Measurements from ENCODE around the gene GRK4.

Gene GRK4

GRCh38 chr4:3011456-3012220 lies 48.3 kb downstream of the GRK4 start:
- no peak for DNase-seq (ENCODE audit: low read depth in 2 of 2)

- DNase-seq (ENCODE audit: low read depth in 2 of 2) = no peak
These were observed 50.0 kb downstream of the GRK4 start for GRCh38 chr4:3013323-3013722.

DNA sequence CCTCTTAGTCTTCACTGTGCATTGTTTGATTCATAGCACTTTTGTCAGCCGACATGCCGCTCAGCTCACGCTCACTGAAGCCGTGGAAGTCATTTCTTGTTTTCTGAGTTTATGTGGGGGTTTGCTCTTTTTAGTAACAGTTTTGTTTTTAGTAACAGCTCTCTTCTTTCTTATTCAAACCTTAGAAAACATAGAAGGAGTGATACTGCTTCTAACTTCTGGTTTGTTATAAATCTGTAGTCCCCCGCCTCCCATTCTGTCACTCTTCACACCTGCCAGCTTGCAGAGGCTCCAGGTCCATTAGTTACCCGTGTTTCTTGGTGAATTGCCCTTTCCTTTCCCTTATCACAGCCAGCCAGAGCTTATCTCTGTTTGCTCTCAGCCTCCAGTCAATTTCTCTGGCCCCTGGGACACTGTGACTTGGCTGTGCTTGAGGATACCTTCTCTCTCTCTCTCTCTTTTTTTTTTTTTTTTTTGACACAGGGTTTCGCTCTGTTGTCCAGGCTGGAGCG lies 50.5 kb downstream of the GRK4 start:
- no peak for DNase-seq (ENCODE audit: low read depth in 2 of 2)

DNA sequence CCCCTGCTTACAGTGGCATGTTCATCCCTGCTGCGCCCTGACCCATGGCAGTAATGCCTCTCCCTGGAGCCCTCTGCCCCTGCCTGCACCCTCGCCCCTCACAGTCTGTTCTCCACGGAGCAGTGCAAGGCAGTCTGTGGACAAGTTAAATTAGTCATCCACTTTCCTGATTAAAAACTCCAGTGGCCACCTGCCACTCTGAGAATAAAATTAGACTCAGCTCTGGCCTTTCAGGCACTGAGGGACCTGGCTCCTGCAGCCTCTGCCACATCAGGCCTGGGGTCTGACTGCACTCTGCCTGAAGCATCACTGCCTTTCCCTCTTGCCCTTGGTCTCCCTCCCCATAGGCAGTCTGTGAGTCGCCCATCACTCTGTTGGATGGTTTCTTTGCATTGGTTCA lies 53.6 kb downstream of the GRK4 start:
- DNase-seq (ENCODE audit: low read depth in 2 of 2) = no peak

DNA sequence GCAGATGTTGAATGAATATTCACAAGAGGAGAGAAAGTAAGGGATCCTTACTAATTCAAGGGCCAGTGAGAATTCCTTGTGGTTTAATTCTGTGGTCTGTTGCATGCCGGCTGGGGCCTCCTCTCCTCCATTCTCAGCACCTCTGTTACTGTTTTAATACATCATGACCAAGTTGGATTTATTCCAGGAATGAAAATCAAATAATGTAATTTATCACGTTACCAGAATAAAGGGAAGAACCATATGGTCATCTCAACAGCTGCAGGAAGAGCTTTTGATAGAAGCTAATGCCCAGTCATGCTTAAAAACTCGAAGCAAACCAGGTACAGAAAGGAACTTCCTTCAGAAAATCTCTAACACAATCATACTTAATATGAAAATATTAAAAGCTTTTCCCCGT lies 54.1 kb downstream of the GRK4 start:
- DNase-seq (ENCODE audit: low read depth in 2 of 2) = no peak

DNA sequence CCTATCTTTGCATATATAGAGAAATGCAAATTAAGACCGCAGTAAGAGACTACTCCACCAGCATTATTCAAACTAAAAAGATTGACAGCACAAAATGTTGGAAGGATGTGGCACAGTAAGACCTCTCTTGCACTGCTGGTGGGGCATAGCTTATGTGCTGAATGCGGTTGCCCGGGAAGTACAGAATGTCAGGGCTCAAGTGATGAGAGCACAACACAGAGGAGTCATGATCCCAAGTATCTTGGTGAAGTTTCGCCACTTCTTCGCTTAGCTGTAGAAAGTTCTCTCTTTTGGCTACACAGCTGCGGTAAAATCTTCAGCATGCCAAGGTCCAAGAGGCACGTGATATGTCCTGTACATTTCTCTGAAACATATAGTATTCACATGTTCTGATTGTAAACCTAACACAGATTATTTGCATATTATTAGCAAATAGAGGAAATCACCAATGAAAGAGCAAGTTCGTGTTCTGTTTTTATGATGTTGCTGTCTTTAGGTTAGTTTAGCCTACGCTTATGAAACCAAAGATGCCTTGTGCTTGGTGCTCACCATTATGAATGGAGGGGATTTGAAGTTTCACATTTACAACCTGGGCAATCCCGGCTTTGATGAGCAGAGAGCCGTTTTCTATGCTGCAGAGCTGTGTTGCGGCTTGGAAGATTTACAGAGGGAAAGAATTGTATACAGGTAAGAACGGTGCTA lies 55.9 kb downstream of the GRK4 start:
- no peak for DNase-seq (ENCODE audit: low read depth in 2 of 2)

DNA sequence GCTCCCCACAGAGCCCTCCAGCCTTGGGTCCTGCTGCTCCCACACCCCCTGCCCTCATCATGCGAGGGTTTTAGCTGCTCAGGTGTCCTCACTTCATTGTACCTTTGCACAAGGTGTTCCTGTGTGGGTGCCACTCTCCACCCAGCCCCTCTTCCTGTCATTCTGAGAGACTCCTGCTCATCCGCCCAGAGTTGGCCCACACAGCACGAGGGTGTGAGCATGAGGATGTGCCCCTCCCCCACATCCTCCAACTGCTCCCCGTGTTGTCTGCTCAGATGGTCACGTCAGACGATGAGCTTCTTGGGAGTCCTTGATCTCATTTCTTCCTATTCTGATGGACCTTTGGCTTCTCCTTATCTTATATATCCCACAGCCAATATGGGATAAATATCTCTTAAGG lies 57.8 kb downstream of the GRK4 start:
- DNase-seq (ENCODE audit: low read depth in 2 of 2) = no peak

- DNase-seq (ENCODE audit: low read depth in 2 of 2) = no peak
These were observed 58.3 kb downstream of the GRK4 start for GRCh38 chr4:3021627-3022026.

- no peak for DNase-seq (ENCODE audit: low read depth in 2 of 2)
These were observed 58.7 kb downstream of the GRK4 start for GRCh38 chr4:3022112-3022511.

- no peak for DNase-seq (ENCODE audit: low read depth in 2 of 2)
These were observed 59.3 kb downstream of the GRK4 start for GRCh38 chr4:3022651-3023050.

- no peak for DNase-seq (ENCODE audit: low read depth in 2 of 2)
These were observed 62.5 kb downstream of the GRK4 start for GRCh38 chr4:3025881-3026280.

GRCh38 chr4:3026540-3026939 lies 63.2 kb downstream of the GRK4 start:
- no peak for DNase-seq (ENCODE audit: low read depth in 2 of 2)

DNA sequence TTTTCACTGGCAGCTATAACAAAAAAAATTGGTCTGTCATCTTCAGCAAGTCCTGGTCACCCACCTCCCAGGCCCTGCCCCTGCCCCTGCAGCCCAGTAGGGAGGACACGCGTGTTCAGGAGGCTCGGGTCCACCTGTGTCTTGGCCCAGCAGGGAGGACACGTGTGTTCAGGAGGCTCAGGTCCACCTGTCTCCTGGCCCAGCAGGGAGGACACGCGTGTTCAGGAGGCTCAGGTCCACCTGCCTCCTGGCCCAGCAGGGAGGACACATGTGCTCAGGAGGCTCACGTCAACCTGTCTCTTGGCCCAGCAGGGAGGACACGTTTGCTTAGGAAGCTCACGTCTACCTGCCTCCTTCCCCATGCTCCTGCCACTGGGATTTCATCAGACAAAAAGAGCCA lies 66.1 kb downstream of the GRK4 start:
- DNase-seq (ENCODE audit: low read depth in 2 of 2) = no peak

- no peak for DNase-seq (ENCODE audit: low read depth in 2 of 2)
These were observed 67.4 kb downstream of the GRK4 start for GRCh38 chr4:3030566-3031356.

DNA sequence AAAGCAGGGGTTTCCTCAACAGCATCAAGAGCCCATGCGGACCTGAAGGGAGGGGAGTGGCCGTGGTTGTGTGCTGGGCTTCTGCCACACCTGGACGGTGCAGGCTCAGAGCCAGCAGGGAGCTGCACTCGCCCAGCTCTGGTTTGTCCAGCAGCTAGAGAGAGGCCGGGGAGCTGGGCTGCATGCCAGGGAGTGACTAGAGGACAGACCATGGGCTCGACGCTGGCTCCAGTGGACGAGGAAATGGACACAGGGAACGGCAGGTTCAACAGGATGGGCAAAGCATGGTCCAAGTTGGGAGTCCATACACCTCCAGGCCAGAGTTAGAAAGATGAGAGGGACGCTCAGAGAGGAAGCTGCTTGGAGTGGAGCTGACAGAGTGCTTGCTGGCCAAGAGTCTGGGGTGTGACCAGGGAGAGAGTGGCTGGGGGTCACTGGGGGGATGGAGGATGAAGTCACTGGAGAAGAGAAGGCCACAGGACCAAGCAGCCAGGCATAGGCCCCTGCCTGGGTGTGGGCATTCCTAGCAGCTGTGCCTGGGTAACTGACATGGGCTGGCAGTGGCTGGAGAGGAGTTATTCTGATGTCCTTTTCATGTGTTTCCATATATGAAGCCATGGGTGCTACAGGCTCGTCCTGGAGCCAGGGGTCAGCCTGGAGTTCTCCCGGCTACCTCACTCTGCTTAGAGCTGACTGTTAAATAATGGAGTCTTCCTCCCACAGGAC lies 68.1 kb downstream of the GRK4 start:
- no peak for DNase-seq (ENCODE audit: low read depth in 2 of 2)

DNA sequence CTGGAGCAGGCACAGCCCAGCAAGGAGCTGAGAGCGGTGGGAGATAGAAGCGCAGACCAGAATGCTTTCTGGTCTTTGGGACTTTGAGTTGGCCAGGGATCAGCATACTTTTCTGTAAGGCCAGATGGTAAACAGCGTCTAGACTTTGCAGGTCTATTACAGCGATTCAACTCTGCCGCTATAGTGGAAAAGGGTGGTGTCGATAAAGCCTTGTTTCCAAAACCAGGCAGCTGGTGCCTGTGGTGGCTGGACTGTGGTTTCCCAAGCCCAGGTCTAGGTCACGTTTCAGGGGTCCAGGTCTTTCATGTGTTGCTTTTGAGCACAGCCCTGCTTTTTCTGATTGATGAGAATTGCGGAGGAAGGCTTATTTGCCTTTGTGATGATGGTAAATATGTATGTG lies 70.9 kb downstream of the GRK4 start:
- DNase-seq (ENCODE audit: low read depth in 2 of 2) = no peak

- no peak for DNase-seq (ENCODE audit: low read depth in 2 of 2)
These were observed 71.9 kb downstream of the GRK4 start for GRCh38 chr4:3035249-3035648.

- no peak for DNase-seq (ENCODE audit: low read depth in 2 of 2)
These were observed 72.3 kb downstream of the GRK4 start for GRCh38 chr4:3035674-3036073.

DNA sequence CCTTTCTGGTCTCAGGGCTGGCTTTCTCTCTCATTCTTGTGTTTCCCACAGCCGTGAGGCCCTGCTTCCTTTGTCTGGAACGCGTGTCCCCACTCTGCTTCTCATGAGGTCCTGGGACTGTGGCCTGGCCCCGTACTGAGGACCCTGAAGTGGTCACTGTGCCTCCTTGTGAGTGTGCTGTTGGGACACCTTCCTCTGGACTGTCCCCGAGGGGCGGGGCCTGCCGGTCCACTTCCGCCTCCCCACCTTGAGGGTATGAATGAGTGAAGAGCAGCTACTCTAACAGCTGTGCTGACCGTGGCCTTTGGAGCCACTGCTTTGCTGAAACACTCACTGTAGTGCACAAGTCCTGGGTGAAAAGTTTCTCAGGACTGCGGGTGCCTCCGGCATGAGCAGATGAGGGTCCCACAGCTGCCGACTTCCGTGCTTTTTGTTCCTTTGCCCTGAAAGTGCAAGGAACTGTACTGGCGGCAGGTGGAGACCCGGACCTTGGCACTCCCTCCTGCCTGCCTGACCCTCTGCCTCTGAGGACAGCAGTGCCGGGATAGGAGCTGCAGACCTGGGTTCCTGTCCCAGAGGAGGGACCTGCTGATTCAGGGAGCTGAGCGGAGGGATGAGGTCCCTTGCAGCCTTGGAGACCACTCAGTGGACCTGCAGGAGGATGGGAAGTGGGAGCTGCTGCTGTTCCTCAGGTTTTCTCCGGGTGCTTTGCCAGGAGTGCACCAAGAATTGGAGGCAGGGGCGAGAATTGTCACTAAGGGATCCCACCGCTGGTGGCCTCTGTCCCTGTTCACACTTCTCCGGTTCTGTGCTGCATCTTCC lies 73.0 kb downstream of the GRK4 start:
- no peak for DNase-seq (ENCODE audit: low read depth in 2 of 2)

GRCh38 chr4:3037957-3038461 lies 74.6 kb downstream of the GRK4 start:
- no peak for DNase-seq (ENCODE audit: low read depth in 2 of 2)

All from activated CD4-positive, alpha-beta T cell treated with anti-CD3 and anti-CD28 coated beads for 24 hours (primary cell).